PC-3 (cell line): ENCODE measurements around the gene HYAL4. TPM values are rescaled to one million over a fixed set of nuclear protein-coding genes. Genes with fewer than 3 reads are reported as not detected.

Experiments
- ATAC-seq: fragments of 200-7000 bp; cut with Tn5 transposase; 2 replicates; pipeline ENCODE4 v1.9.1; 2020; ENCODE audit warnings: mild to moderate bottlenecking, moderate library complexity
- BruUV-seq: library from RNA; stranded (reverse); fragments of 400-500 nt; replicated peaks from 2 replicates; lab custom pipeline; 2021; lab: Mats Ljungman, UMichigan
- CTCF ChIA-PET: fragments of 300-600 bp; sonication (Branson Sonifier 250); formaldehyde crosslinking; loops from one replicate; lab custom pipeline; 2022; ENCODE audit warnings: antibody characterized with exemption; lab: Charles Lee
- POLR2A ChIA-PET: fragments of 300-600 bp; sonication (Branson Sonifier 250); formaldehyde crosslinking; loops from one replicate; lab custom pipeline; 2022; ENCODE audit warnings: antibody characterized with exemption; ENCODE audit not compliant: unreplicated experiment; lab: Charles Lee
- DNase-seq: peaks from one replicate; pipeline ENCODE4 v3.0.0-alpha.2; 2015
- H2AFZ ChIP-seq: fragments of 300-600 bp; sonication (generic); 2 replicates; pipeline ENCODE4 v1.6.0; 2016; ENCODE audit warnings: antibody characterized with exemption, low read length
- H3F3A ChIP-seq: fragments of 300-600 bp; sonication (generic); one replicate; pipeline ENCODE4 v1.6.0; 2017; ENCODE audit warnings: antibody characterized with exemption, low read length, control low read depth, mild to moderate bottlenecking; ENCODE audit not compliant: unreplicated experiment
- H3K27ac ChIP-seq: fragments of 300-600 bp; sonication (generic); 2 replicates; pipeline ENCODE4 v1.5.1; 2016; ENCODE audit warnings: mild to moderate bottlenecking, low read length
- H3K27me3 ChIP-seq: fragments of 300-600 bp; sonication (generic); 2 replicates; pipeline ENCODE4 v1.6.1; 2016; ENCODE audit warnings: low read length, mixed read lengths
- H3K36me3 ChIP-seq: fragments of 300-600 bp; sonication (generic); 2 replicates; pipeline ENCODE4 v1.6.1; 2016; ENCODE audit warnings: low read depth, mixed run types, low read length, mixed read lengths
- H3K4me1 ChIP-seq: fragments of 300-600 bp; sonication (generic); 2 replicates; pipeline ENCODE4 v1.5.1; 2016; ENCODE audit warnings: low read length; ENCODE audit not compliant: insufficient read depth
- H3K4me2 ChIP-seq: fragments of 300-600 bp; sonication (generic); 2 replicates; pipeline ENCODE4 v1.6.0; 2016; ENCODE audit warnings: low read length
- H3K4me3 ChIP-seq: fragments of 300-600 bp; sonication (generic); 2 replicates; pipeline ENCODE4 v1.5.1; 2016; ENCODE audit warnings: mild to moderate bottlenecking, low read length, mixed read lengths
- H3K79me2 ChIP-seq: fragments of 300-600 bp; sonication (generic); 2 replicates; pipeline ENCODE4 v1.6.1; 2017; ENCODE audit warnings: low read length, mixed read lengths
- H3K9ac ChIP-seq: fragments of 300-600 bp; sonication (generic); 2 replicates; pipeline ENCODE4 v1.6.0; 2016; ENCODE audit warnings: mild to moderate bottlenecking, low read length
- H3K9me2 ChIP-seq: fragments of 300-600 bp; sonication (generic); replicated peaks from 2 replicates; pipeline ENCODE4 v1.6.1; 2016; ENCODE audit warnings: mixed run types, low read length, mixed read lengths
- H3K9me3 ChIP-seq: fragments of 300-600 bp; sonication (generic); 2 replicates; pipeline ENCODE4 v1.6.1; 2016; ENCODE audit warnings: low read length, mixed read lengths
- H4K20me1 ChIP-seq: fragments of 300-600 bp; sonication (generic); 2 replicates; pipeline ENCODE4 v1.6.1; 2016; ENCODE audit warnings: low read length, mixed read lengths
- EZH2 ChIP-seq: fragments of 300-600 bp; sonication (generic); IDR thresholded peaks from one replicate; pipeline ENCODE4 v1.6.1; 2017; ENCODE audit warnings: antibody characterized with exemption, mild to moderate bottlenecking, low read length; ENCODE audit not compliant: unreplicated experiment
- EZH2phosphoT487 ChIP-seq: fragments of 300-600 bp; sonication (generic); IDR thresholded peaks from 2 replicates; pipeline ENCODE4 v1.6.1; 2018; ENCODE audit warnings: mild to moderate bottlenecking, antibody characterized with exemption, low read length, borderline replicate concordance
- intact Hi-C: fragments of 100-400 bp; cut with micrococcal nuclease; formaldehyde crosslinking; loops from 2 replicates; pipeline ENCODE4 v1.9.0; 2023
- total RNA-seq: library from RNA; depleted of rRNA; stranded (reverse); fragments of >200 nt; gene quantifications from 2 replicates; pipeline ENCODE4 v1.2.3, GENCODE V29; 2014
- TF ChIP-seq, protein P1 (sequence below): fragments of 300-600 bp; sonication (generic); conservative IDR thresholded peaks from 2 replicates; pipeline ENCODE4 v1.5.1; 2017; ENCODE audit warnings: antibody characterized with exemption, low read depth, mild to moderate bottlenecking, low read length

The HYAL4 gene
- total RNA-seq, 1 experiment from 2014 or later = 0.26 TPM

DNA sequence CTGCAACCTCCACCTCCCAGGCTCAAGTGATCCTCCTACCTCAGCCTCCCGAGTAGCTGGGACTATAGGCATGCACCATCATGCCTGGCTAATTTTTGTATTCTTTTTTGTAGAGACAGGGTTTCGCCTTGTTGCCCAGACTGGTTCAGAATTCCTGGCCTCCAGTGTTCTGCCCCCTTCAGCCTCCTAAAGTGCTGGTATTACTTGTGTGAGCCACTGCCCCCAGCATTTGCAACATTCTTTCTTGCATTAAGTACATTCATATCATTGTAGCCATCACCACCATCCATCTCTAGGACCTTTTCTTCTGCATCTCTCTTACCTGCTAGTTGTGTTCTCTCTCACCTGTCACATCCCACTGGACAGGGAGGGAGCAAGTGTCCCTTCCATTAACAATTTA lies 35.5 kb upstream of the HYAL4 start:
- intact Hi-C loops = no loop called here
- Histone ChIP-seq H4K20me1 (no peaks in the 10 kb centered on the region), H3K9me3 (no peaks in the 10 kb centered on the region), H2AFZ (no peak overlapping the region), H3K79me2 (no peaks in the 10 kb centered on the region), H3K9ac (no peak overlapping the region), H3K27ac (no peak overlapping the region), H3K36me3 (no peaks in the 10 kb centered on the region), H3F3A (no peaks in the 10 kb centered on the region), H3K4me2 (no peak overlapping the region), H3K27me3 (no peaks in the 10 kb centered on the region), H3K4me3 (no peak overlapping the region), H3K9me2 (no peaks in the 10 kb centered on the region), H3K4me1 (no peaks in the 10 kb centered on the region)
- no TSS peak for BruUV-seq
- DNase-seq (no peak), ATAC-seq (no peak)
- ChIA-PET CTCF (no interaction called here), POLR2A (no interaction called here)
- no peak for TF ChIP-seq EZH2
- TF ChIP-seq EZH2phosphoT487 = no peak
- TF ChIP-seq, protein P1, sequence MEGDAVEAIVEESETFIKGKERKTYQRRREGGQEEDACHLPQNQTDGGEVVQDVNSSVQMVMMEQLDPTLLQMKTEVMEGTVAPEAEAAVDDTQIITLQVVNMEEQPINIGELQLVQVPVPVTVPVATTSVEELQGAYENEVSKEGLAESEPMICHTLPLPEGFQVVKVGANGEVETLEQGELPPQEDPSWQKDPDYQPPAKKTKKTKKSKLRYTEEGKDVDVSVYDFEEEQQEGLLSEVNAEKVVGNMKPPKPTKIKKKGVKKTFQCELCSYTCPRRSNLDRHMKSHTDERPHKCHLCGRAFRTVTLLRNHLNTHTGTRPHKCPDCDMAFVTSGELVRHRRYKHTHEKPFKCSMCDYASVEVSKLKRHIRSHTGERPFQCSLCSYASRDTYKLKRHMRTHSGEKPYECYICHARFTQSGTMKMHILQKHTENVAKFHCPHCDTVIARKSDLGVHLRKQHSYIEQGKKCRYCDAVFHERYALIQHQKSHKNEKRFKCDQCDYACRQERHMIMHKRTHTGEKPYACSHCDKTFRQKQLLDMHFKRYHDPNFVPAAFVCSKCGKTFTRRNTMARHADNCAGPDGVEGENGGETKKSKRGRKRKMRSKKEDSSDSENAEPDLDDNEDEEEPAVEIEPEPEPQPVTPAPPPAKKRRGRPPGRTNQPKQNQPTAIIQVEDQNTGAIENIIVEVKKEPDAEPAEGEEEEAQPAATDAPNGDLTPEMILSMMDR = no peak

DNA sequence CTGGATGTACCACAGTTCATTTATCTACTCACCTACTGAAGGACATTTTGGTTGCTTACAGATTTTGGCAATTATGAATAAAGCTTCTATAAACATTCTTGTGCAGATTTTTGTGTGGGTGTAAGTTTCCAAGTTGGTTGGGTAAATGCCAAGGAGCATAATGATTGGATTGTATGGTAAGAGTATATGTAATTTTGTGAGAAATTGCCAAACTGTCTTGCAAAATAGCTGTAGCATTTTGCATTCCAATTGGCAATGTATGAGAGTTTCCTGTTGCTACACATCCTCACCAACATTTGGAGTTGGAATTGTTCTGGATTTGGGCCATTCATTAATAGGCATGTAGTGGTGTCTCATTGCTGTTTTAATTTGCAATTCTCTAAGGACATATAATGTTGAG lies 33.9 kb upstream of the HYAL4 start:
- no peaks in the 10 kb centered on the region for H3F3A ChIP-seq
- no TSS peak for BruUV-seq
- TF ChIP-seq, protein P1 = no peak
- TF ChIP-seq EZH2phosphoT487 (no peak), EZH2 (no peak)
- H3K4me1 ChIP-seq = no peaks in the 10 kb centered on the region
- ChIA-PET CTCF (no interaction called here), POLR2A (no interaction called here)
- H3K4me3 ChIP-seq = no peak overlapping the region
- intact Hi-C loops = no loop called here
- no peaks in the 10 kb centered on the region for H3K27me3 ChIP-seq
- ATAC-seq (no peak), DNase-seq (no peak)
- H2AFZ ChIP-seq = no peak overlapping the region
- no peaks in the 10 kb centered on the region for H4K20me1 ChIP-seq
- H3K79me2 ChIP-seq = no peaks in the 10 kb centered on the region
- H3K36me3 ChIP-seq = no peaks in the 10 kb centered on the region
- H3K9me2 ChIP-seq = no peaks in the 10 kb centered on the region
- H3K27ac ChIP-seq = no peak overlapping the region
- H3K4me2 ChIP-seq = no peak overlapping the region
- H3K9ac ChIP-seq = no peak overlapping the region
- no peaks in the 10 kb centered on the region for H3K9me3 ChIP-seq

DNA sequence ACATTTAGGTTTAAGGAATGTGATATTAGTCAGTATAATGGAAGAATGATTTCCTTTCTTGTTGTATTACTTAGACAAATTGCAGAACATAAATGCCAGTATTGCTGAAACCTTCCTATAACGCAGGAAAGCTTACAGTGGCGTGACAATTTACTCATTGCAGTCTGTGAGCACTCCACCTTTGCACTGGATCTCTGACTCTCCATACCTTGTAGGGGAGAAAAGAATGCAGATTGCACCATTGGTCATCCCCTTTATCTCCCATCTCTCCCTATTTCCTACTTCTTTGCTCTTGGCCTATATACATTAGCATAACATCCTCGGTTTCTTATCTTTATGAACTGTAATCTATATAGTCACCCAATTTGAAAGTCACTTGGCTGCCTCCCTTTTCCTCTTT lies 28.1 kb upstream of the HYAL4 start:
- intact Hi-C loops = no loop called here
- H3K9ac ChIP-seq = no peak overlapping the region
- no peaks in the 10 kb centered on the region for H4K20me1 ChIP-seq
- ChIA-PET CTCF (no interaction called here), POLR2A (no interaction called here)
- no peak overlapping the region for H3K27ac ChIP-seq
- H3K79me2 ChIP-seq = no peaks in the 10 kb centered on the region
- TF ChIP-seq EZH2 (no peak), EZH2phosphoT487 (no peak)
- TF ChIP-seq, protein P1 = no peak
- H3K9me2 ChIP-seq = no peaks in the 10 kb centered on the region
- BruUV-seq = no TSS peak
- no peak overlapping the region for H3K4me3 ChIP-seq
- H3F3A ChIP-seq = no peaks in the 10 kb centered on the region
- no peaks in the 10 kb centered on the region for H3K27me3 ChIP-seq
- H3K9me3 ChIP-seq = no peaks in the 10 kb centered on the region
- peaks cover 13% of the 10 kb centered on the region for H3K4me1 ChIP-seq
- DNase-seq (no peak), ATAC-seq (no peak)
- no peak overlapping the region for H3K4me2 ChIP-seq
- H3K36me3 ChIP-seq = no peaks in the 10 kb centered on the region
- no peak overlapping the region for H2AFZ ChIP-seq
